Measurements from ENCODE around the gene TRIP13. TPM values are rescaled to one million over a fixed set of nuclear protein-coding genes. Genes with fewer than 3 reads are reported as not detected.

The TRIP13 gene
- total and polyA plus RNA-seq, 9 of the 15 experiments (the other 6 are each of a cell fraction or from before 2014, with no cell fraction given), result 24.1 to 116 (median 53.2) TPM

- TF ChIP-seq ZNF740 (CRISPR knock-in tag; IDR thresholded peaks at IDR 0.05), result 0 out of 2 replicates have a peak, but pooled peaks have one; percentile 31
- TF ChIP-seq ZNF740 (tag; IDR thresholded peaks at IDR 0.05), result no peak
- no peak for TF ChIP-seq ZNF124 (CRISPR knock-in tag; IDR thresholded peaks at IDR 0.05)
- TF ChIP-seq ZNF316 (IDR thresholded peaks at IDR 0.05), result peak; percentile 89
- no peak for TF ChIP-seq ZBTB33 (CRISPR knock-in tag; IDR thresholded peaks at IDR 0.05)
- peak; percentile 67; the same call in 1 of the 2 replicates for TF ChIP-seq C11orf30 (IDR thresholded peaks at IDR 0.05; ENCODE audit: low read depth)
- TF ChIP-seq RCOR1 (IDR thresholded peaks at IDR 0.05; ENCODE audit: borderline replicate concordance in 1 of 2, low read depth in 2 of 2, low read length in 2 of 2), result no peak
- no peak for TF ChIP-seq ZNF224 (CRISPR knock-in tag; IDR thresholded peaks at IDR 0.05)
- no peak for TF ChIP-seq POLR3G (IDR thresholded peaks at IDR 0.05; ENCODE audit: extremely low read depth, insufficient read length, insufficient replicate concordance)
- TF ChIP-seq NR3C1 (CRISPR knock-in tag; IDR thresholded peaks at IDR 0.05), result no peak
- no peak for TF ChIP-seq ZKSCAN3 (CRISPR knock-in tag; IDR thresholded peaks at IDR 0.05)
- TF ChIP-seq CGGBP1 (CRISPR knock-in tag; IDR thresholded peaks at IDR 0.05), result no peak
- TF ChIP-seq MCM3 (IDR thresholded peaks at IDR 0.05), result no peak
- no peak for TF ChIP-seq ZBTB40 (IDR thresholded peaks at IDR 0.05)
- no peak for TF ChIP-seq ZBTB40 (CRISPR knock-in tag; IDR thresholded peaks at IDR 0.05)
- TF ChIP-seq SP1 (CRISPR knock-in tag; IDR thresholded peaks at IDR 0.05), result no peak
- peak; percentile 4; the same call in 1 of the 2 replicates for TF ChIP-seq MAFF (IDR thresholded peaks at IDR 0.05; ENCODE audit: low read length)
- TF ChIP-seq ZNF511 (CRISPR knock-in tag; IDR thresholded peaks at IDR 0.05), result no peak
These were observed 1.0 kb downstream of the TRIP13 start (continued) for GRCh38 chr5:893711-894110.

Measured in K562 (cell line).